ENCODE measurements around the gene RNF220. TPM values are rescaled to one million over a fixed set of nuclear protein-coding genes. Genes with fewer than 3 reads are reported as not detected.

The RNF220 gene
- total and polyA plus RNA-seq, 10 donors: 59.0 to 126 (median 71.7) TPM

GRCh38 chr1:44571712-44572571 lies 166.9 kb downstream of the RNF220 start:
- intact Hi-C loops (cut with DNase I; ENCODE audit: low total_unique reads): no loop called here

GRCh38 chr1:44572572-44572879 lies 167.5 kb downstream of the RNF220 start:
- 84 to 93% (median 92%) methylated on average over 2 of the region's 2 CpGs for WGBS, 5 donors

More at GRCh38 chr1:44571712-44572571, 166.9 kb downstream of the RNF220 start:
- TF ChIP-seq POLR2AphosphoS5 (IDR thresholded peaks at IDR 0.05): no peak
- peak in 8 of 11 experiments; percentile 27 to 66 (median 48) for TF ChIP-seq CTCF (IDR thresholded peaks at IDR 0.05 in 8 of 11, conservative IDR thresholded peaks at IDR 0.05 in 3 of 11)
- 69 to 81% (median 75%) methylated on average over 5 of the region's 5 CpGs for WGBS, 5 donors
- H3K4me1 ChIP-seq: no peaks in the 10 kb centered on the region
- H3K36me3 ChIP-seq: no peaks in the 10 kb centered on the region
- no peaks in the 10 kb centered on the region for H3K9me3 ChIP-seq
- no peak overlapping the region for H3K27ac ChIP-seq
- H3K4me3 ChIP-seq: no peak overlapping the region
- DNase-seq: no peak
- peaks cover 0 to 19% (median 0%) of the 10 kb centered on the region in 7 donors for H3K27me3 ChIP-seq (replicated peaks in 1 of 7)

DNA sequence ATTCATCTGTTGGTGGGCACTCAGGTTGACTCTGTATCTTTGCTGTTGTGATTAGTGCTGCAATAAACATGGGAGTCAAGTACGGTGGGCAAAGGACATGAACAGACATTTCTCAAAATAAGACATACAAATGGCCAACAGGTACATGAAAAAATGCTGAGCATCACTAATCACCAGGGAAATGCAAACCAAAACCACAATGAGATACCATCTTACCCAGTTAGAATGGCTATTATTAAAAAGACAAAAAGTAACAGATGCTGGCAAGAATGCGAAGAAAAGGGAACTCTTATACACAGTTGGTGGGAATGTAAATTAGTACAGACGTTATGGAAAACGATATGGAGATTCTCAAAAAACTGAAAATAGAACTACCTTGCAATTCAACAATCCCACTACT lies 170.3 kb downstream of the RNF220 start:
- 53 to 63% (median 61%) methylated on average over 4 of the region's 4 CpGs for WGBS, 5 donors
- Histone ChIP-seq H3K4me1 (no peaks in the 10 kb centered on the region), H3K4me3 (no peak overlapping the region), H3K27me3 (replicated peaks in 1 of 7) (peaks cover 0 to 18% (median 0%) of the 10 kb centered on the region in 7 donors), H3K36me3 (no peaks in the 10 kb centered on the region), H3K9me3 (no peaks in the 10 kb centered on the region), H3K27ac (no peak overlapping the region)
- TF ChIP-seq CTCF (IDR thresholded peaks at IDR 0.05 in 8 of 11, conservative IDR thresholded peaks at IDR 0.05 in 3 of 11) (no peak), POLR2A (IDR thresholded peaks at IDR 0.05) (no peak), POLR2AphosphoS5 (IDR thresholded peaks at IDR 0.05) (no peak)
- intact Hi-C loops (cut with DNase I; ENCODE audit: low total_unique reads): no loop called here
- DNase-seq: no peak

More at GRCh38 chr1:44572572-44572879, 167.5 kb downstream of the RNF220 start:
- no peak overlapping the region for H3K27ac ChIP-seq
- no peaks in the 10 kb centered on the region for H3K4me1 ChIP-seq
- peaks cover 0 to 19% (median 0%) of the 10 kb centered on the region in 7 donors for H3K27me3 ChIP-seq (replicated peaks in 1 of 7)
- intact Hi-C loops (cut with DNase I; ENCODE audit: low total_unique reads): no loop called here
- no peak for TF ChIP-seq CTCF (IDR thresholded peaks at IDR 0.05 in 8 of 11, conservative IDR thresholded peaks at IDR 0.05 in 3 of 11)
- no peak for TF ChIP-seq POLR2A (IDR thresholded peaks at IDR 0.05)
- no peak for TF ChIP-seq POLR2AphosphoS5 (IDR thresholded peaks at IDR 0.05)
- no peak for DNase-seq
- no peaks in the 10 kb centered on the region for H3K36me3 ChIP-seq
- no peak overlapping the region for H3K4me3 ChIP-seq
- no peaks in the 10 kb centered on the region for H3K9me3 ChIP-seq

GRCh38 chr1:44576456-44577150 lies 171.5 kb downstream of the RNF220 start:
- intact Hi-C loops (cut with DNase I; ENCODE audit: low total_unique reads): no loop called here
- Histone ChIP-seq H3K4me3 (no peak overlapping the region), H3K27ac (no peak overlapping the region), H3K4me1 (no peaks in the 10 kb centered on the region), H3K9me3 (no peaks in the 10 kb centered on the region), H3K36me3 (no peaks in the 10 kb centered on the region), H3K27me3 (replicated peaks in 1 of 7) (peaks cover 0 to 10% (median 0%) of the 10 kb centered on the region in 7 donors)
- no peak for TF ChIP-seq POLR2AphosphoS5 (IDR thresholded peaks at IDR 0.05)
- no peak for TF ChIP-seq POLR2A (IDR thresholded peaks at IDR 0.05)
- TF ChIP-seq CTCF (IDR thresholded peaks at IDR 0.05 in 8 of 11, conservative IDR thresholded peaks at IDR 0.05 in 3 of 11): no peak
- WGBS, 5 donors: 67 to 84% (median 74%) methylated on average over 5 of the region's 5 CpGs
- DNase-seq: no peak

All from spleen (tissue), 11 donors.